SK-N-SH treated with all-trans-retinoic acid at 6 μM for 48 hours (cell line): Measurements from ENCODE around the gene IYD.

Experiments
- CREB5 ChIP-seq: fragments of 250-450 bp; sonication (Bioruptor Pico); IDR thresholded peaks from 2 replicates; pipeline ENCODE4 v1.5.1; 2020; ENCODE audit warnings: low read depth, mild to moderate bottlenecking, moderate library complexity
- CSRNP3 ChIP-seq: fragments of 250-450 bp; sonication (Bioruptor Pico); IDR thresholded peaks from 2 replicates; pipeline ENCODE4 v1.5.1; 2021; ENCODE audit warnings: mild to moderate bottlenecking, moderate library complexity
- ESRRG ChIP-seq: fragments of 250-450 bp; sonication (Bioruptor Pico); IDR thresholded peaks from 2 replicates; pipeline ENCODE4 v1.6.1; 2021; ENCODE audit warnings: mild to moderate bottlenecking
- GLIS3 ChIP-seq: fragments of 250-450 bp; sonication (Bioruptor Pico); IDR thresholded peaks from 2 replicates; pipeline ENCODE4 v1.5.0; 2020; ENCODE audit warnings: mild to moderate bottlenecking, moderate library complexity
- PATZ1 ChIP-seq: fragments of 250-450 bp; sonication (Bioruptor Pico); IDR thresholded peaks from 2 replicates; pipeline ENCODE4 v1.8.0; 2020; ENCODE audit warnings: mild to moderate bottlenecking, moderate library complexity, borderline replicate concordance
- POU6F1 ChIP-seq: fragments of 250-450 bp; sonication (Bioruptor Pico); IDR thresholded peaks from 2 replicates; pipeline ENCODE4 v1.8.0; 2021; ENCODE audit warnings: low read depth, mild to moderate bottlenecking, moderate library complexity, borderline replicate concordance
- RARB ChIP-seq: fragments of 250-450 bp; sonication (Bioruptor Pico); IDR thresholded peaks from 2 replicates; pipeline ENCODE4 v1.8.0; 2021; ENCODE audit warnings: mild to moderate bottlenecking, moderate library complexity
- SNAI2 ChIP-seq: fragments of 250-450 bp; sonication (Bioruptor Pico); IDR thresholded peaks from 2 replicates; pipeline ENCODE4 v1.5.0; 2020; ENCODE audit warnings: mild to moderate bottlenecking, moderate library complexity
- TOX ChIP-seq: fragments of 250-450 bp; sonication (Bioruptor Pico); IDR thresholded peaks from 2 replicates; pipeline ENCODE4 v1.8.0; 2021; ENCODE audit warnings: mild to moderate bottlenecking, moderate library complexity, borderline replicate concordance
- ZC3H10 ChIP-seq: fragments of 250-450 bp; sonication (Bioruptor Pico); IDR thresholded peaks from 2 replicates; pipeline ENCODE4 v1.5.1; 2021; ENCODE audit warnings: mild to moderate bottlenecking, moderate library complexity
- ZFP3 ChIP-seq: fragments of 250-450 bp; sonication (Bioruptor Pico); IDR thresholded peaks from 2 replicates; pipeline ENCODE4 v1.5.0; 2020; ENCODE audit warnings: mild to moderate bottlenecking, moderate library complexity
- ZFP30 ChIP-seq: fragments of 450-650 bp; formaldehyde crosslinking; IDR thresholded peaks from 2 replicates; pipeline ENCODE4 v1.5.0; 2022; ENCODE audit warnings: mild to moderate bottlenecking, moderate library complexity
- ZNF70 ChIP-seq: fragments of 450-650 bp; formaldehyde crosslinking; IDR thresholded peaks from 2 replicates; pipeline ENCODE4 v1.5.0; 2020; ENCODE audit warnings: mild to moderate bottlenecking, moderate library complexity
- ZNF8 ChIP-seq: fragments of 450-650 bp; formaldehyde crosslinking; IDR thresholded peaks from 2 replicates; pipeline ENCODE4 v1.5.0; 2020; ENCODE audit warnings: mild to moderate bottlenecking, moderate library complexity

GRCh38 chr6:150322466-150322871 is 46.3 kb upstream of the IYD start:
- TF ChIP-seq ESRRG (CRISPR knock-in tag) (no peak), ZFP3 (CRISPR knock-in tag) (no peak), CREB5 (CRISPR knock-in tag) (no peak), ZNF70 (CRISPR knock-in tag) (no peak), RARB (CRISPR knock-in tag) (no peak), GLIS3 (no peak), ZC3H10 (CRISPR knock-in tag) (no peak), PATZ1 (CRISPR knock-in tag) (no peak), CSRNP3 (no peak), TOX (CRISPR knock-in tag) (no peak), POU6F1 (CRISPR knock-in tag) (no peak), ZNF8 (CRISPR knock-in tag) (no peak), ZFP30 (CRISPR knock-in tag) (no peak), SNAI2 (no peak)
